ENCODE measurements around the gene DENND1B.

Gene DENND1B

DNA sequence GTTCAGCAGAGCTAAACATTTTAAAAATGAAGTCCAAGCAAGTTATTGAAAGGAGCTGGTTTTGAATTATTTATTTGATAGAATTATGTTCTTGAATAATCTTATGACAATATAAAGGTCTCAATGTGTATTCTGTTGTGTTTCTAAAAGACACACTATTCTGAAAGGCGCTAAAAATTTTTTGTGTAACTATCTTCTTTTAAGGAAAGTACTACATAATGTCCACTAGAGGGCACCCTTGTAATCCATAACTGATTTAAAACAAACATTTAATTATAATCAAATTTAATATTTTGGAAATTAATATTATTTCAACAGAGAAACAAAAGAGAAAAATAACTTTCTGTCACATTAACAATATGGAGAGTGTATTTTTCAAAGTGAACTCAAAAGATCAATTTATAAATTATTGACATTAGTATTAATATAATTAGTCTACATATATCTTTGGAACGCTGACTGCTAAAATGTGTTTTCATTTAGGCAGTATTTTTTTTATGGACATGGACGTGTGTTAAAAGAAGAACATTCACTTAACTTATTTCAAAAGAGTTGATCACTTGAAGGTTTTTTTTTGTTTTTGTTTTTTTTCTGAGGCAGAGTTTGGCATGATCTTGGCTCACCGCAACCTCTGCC, 248.4 kb downstream of the DENND1B start:
- no peaks in the 10 kb centered on the region for H3K4me1 ChIP-seq (ENCODE audit: control insufficient read depth, insufficient read depth, low read length)
- H3K4me3 ChIP-seq (ENCODE audit: low read depth, low read length), result no peak overlapping the region
- TF ChIP-seq OVOL3 (tag by site-specific recombination; IDR thresholded peaks at IDR 0.05) (no peak), ZNF660 (tag by site-specific recombination; IDR thresholded peaks at IDR 0.05) (0 out of 2 replicates have a peak, but pooled peaks have one; percentile 24), ZNF221 (tag by site-specific recombination; IDR thresholded peaks at IDR 0.05; ENCODE audit: borderline replicate concordance) (no peak), ZNF626 (tag by site-specific recombination; IDR thresholded peaks at IDR 0.05) (no peak), KLF16 (tag by site-specific recombination; IDR thresholded peaks at IDR 0.05) (no peak), ZNF670 (tag by site-specific recombination; IDR thresholded peaks at IDR 0.05; ENCODE audit: low read depth) (no peak), ZNF76 (tag by site-specific recombination; IDR thresholded peaks at IDR 0.05; ENCODE audit: borderline replicate concordance, low read depth) (no peak), ZNF654 (tag by site-specific recombination; IDR thresholded peaks at IDR 0.05; ENCODE audit: low read depth) (peak; percentile 66), ZNF155 (tag by site-specific recombination; IDR thresholded peaks at IDR 0.05) (no peak)
- TF ChIP-seq, protein P1, sequence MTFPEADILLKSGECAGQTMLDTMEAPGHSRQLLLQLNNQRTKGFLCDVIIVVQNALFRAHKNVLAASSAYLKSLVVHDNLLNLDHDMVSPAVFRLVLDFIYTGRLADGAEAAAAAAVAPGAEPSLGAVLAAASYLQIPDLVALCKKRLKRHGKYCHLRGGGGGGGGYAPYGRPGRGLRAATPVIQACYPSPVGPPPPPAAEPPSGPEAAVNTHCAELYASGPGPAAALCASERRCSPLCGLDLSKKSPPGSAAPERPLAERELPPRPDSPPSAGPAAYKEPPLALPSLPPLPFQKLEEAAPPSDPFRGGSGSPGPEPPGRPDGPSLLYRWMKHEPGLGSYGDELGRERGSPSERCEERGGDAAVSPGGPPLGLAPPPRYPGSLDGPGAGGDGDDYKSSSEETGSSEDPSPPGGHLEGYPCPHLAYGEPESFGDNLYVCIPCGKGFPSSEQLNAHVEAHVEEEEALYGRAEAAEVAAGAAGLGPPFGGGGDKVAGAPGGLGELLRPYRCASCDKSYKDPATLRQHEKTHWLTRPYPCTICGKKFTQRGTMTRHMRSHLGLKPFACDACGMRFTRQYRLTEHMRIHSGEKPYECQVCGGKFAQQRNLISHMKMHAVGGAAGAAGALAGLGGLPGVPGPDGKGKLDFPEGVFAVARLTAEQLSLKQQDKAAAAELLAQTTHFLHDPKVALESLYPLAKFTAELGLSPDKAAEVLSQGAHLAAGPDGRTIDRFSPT (tag by site-specific recombination; IDR thresholded peaks at IDR 0.05), result no peak
- TF ChIP-seq, protein P2, sequence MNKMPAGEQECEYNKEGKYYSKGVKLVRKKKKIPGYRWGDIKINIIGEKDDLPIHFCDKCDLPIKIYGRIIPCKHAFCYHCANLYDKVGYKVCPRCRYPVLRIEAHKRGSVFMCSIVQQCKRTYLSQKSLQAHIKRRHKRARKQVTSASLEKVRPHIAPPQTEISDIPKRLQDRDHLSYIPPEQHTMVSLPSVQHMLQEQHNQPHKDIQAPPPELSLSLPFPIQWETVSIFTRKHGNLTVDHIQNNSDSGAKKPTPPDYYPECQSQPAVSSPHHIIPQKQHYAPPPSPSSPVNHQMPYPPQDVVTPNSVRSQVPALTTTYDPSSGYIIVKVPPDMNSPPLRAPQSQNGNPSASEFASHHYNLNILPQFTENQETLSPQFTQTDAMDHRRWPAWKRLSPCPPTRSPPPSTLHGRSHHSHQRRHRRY (tag by site-specific recombination; IDR thresholded peaks at IDR 0.05), result no peak
- CTCF ChIA-PET, result interaction anchor here (0.6 to 2.0 kb wide), 13 partner anchors 11 to 1369 kb away, joined by 3 to 7 read pairs (median 4); partner anchors contain the start of gene LHX9
- no peaks in the 10 kb centered on the region for H3K9me3 ChIP-seq (ENCODE audit: control insufficient read depth, insufficient read depth, low read depth, low read length)
- no peak overlapping the region for H3K27ac ChIP-seq (ENCODE audit: extremely low read depth, low read depth, low read length)
- H3K36me3 ChIP-seq (ENCODE audit: control insufficient read depth in 2 of 2, insufficient read depth in 1 of 2, low read length in 2 of 2), result no peaks in the 10 kb centered on the region
- POLR2A ChIA-PET, result no interaction called here

DNA sequence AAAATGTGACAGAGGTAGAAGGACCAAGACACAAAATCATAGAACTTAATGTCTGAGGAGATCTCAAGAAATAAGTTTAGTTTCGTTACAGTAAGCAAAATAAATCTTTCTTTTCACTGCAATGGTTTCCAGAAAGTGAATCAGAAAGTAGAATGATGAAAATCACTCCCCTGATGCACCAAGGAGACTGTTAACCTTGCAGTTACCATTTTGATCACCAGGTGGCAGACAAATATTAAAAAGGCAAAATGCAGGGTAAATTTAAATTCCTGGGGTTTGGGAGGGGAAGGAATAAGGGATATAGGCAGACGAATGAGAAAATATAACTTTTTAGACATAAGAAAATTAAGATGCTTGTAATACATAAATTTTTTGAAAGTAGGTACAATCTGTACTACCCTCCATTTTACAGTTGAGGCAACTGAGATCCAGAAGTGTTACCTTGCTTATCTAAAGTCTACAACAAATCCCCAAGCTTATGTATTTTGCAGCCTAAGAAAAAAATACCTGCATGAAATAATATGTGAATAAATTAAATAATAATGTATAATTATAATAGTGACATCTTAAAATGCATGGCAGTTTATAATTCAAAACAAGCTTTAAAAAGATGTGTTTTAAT, 254.1 kb downstream of the DENND1B start:
- TF ChIP-seq ZNF654 (tag by site-specific recombination; IDR thresholded peaks at IDR 0.05; ENCODE audit: low read depth), result peak; percentile 56
- TF ChIP-seq, protein P3, sequence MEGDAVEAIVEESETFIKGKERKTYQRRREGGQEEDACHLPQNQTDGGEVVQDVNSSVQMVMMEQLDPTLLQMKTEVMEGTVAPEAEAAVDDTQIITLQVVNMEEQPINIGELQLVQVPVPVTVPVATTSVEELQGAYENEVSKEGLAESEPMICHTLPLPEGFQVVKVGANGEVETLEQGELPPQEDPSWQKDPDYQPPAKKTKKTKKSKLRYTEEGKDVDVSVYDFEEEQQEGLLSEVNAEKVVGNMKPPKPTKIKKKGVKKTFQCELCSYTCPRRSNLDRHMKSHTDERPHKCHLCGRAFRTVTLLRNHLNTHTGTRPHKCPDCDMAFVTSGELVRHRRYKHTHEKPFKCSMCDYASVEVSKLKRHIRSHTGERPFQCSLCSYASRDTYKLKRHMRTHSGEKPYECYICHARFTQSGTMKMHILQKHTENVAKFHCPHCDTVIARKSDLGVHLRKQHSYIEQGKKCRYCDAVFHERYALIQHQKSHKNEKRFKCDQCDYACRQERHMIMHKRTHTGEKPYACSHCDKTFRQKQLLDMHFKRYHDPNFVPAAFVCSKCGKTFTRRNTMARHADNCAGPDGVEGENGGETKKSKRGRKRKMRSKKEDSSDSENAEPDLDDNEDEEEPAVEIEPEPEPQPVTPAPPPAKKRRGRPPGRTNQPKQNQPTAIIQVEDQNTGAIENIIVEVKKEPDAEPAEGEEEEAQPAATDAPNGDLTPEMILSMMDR (tag by site-specific recombination; IDR thresholded peaks at IDR 0.05), result 0 out of 2 replicates have a peak, but pooled peaks have one; percentile 17
- peak; percentile 82 for TF ChIP-seq PRDM1 (tag by site-specific recombination; IDR thresholded peaks at IDR 0.05)
- 0 out of 2 replicates have a peak, but pooled peaks have one; percentile 25 for TF ChIP-seq ZNF660 (tag by site-specific recombination; IDR thresholded peaks at IDR 0.05)
- no peak for TF ChIP-seq ZNF121 (tag by site-specific recombination; IDR thresholded peaks at IDR 0.05)
- no peak overlapping the region for H3K27ac ChIP-seq (ENCODE audit: extremely low read depth, low read depth, low read length)
- no peak overlapping the region for H3K4me3 ChIP-seq (ENCODE audit: low read depth, low read length)
- no peaks in the 10 kb centered on the region for H3K4me1 ChIP-seq (ENCODE audit: control insufficient read depth, insufficient read depth, low read length)
- CTCF ChIA-PET, result interaction anchor here (0.5 to 2.2 kb wide), 18 partner anchors 8 to 1165 kb away, joined by 3 to 13 read pairs (median 4); no protein-coding TSS in a partner anchor
- H3K36me3 ChIP-seq (ENCODE audit: control insufficient read depth in 2 of 2, insufficient read depth in 1 of 2, low read length in 2 of 2), result no peaks in the 10 kb centered on the region
- no peaks in the 10 kb centered on the region for H3K9me3 ChIP-seq (ENCODE audit: control insufficient read depth, insufficient read depth, low read depth, low read length)
- POLR2A ChIA-PET, result no interaction called here
